PFSK-1 (cell line): ENCODE results near the gene ENDOV.

Experiments
- FOXP2 ChIP-seq: optimal IDR thresholded peaks from 2 replicates; pipeline ENCODE3; 2011; ENCODE audit warnings: borderline replicate concordance, control low read depth, inconsistent platforms; ENCODE audit not compliant: insufficient read depth; ENCODE audit errors: extremely low read length, extremely low read depth
- POLR2AphosphoS5 ChIP-seq: IDR thresholded peaks from 2 replicates; pipeline ENCODE4 v1.6.1; 2012; ENCODE audit warnings: low read depth, mild to moderate bottlenecking, control low read depth, low read length, moderate library complexity
- REST ChIP-seq, 2 experiments: IDR thresholded peaks; 2 replicates each; pipeline versions ENCODE4 v1.6.1 to v1.8.0; 2011 to 2012; ENCODE audit warnings: low read depth in 2 of 2, low read length in 2 of 2, control low read depth in 1 of 2, inconsistent platforms in 1 of 2, mild to moderate bottlenecking in 1 of 2, moderate library complexity in 1 of 2; ENCODE audit not compliant: insufficient read depth in 1 of 2
- SIN3A ChIP-seq: IDR thresholded peaks from 2 replicates; pipeline ENCODE4 v1.6.1; 2012; ENCODE audit warnings: mild to moderate bottlenecking, low read length, moderate library complexity, borderline replicate concordance; ENCODE audit not compliant: insufficient read depth
- TAF1 ChIP-seq: IDR thresholded peaks from 2 replicates; pipeline ENCODE4 v1.6.1; 2012; ENCODE audit warnings: low read length, control low read depth, borderline replicate concordance; ENCODE audit not compliant: insufficient read depth

GRCh38 chr17:80460429-80460834, 45.5 kb downstream of the ENDOV start:
- no peak for TF ChIP-seq POLR2AphosphoS5
- no peak for TF ChIP-seq TAF1
- no peak for TF ChIP-seq REST (IDR thresholded peaks at IDR 0.05; ENCODE audit: insufficient read depth in 1 of 2, low read depth in 2 of 2, low read length in 2 of 2)
- TF ChIP-seq SIN3A = no peak
- TF ChIP-seq FOXP2 = no peak
